AG09319 (cell line): ENCODE data around the gene RHBDD1.

ENCODE experiments used
- DNase-seq: peaks from one replicate; pipeline ENCODE4 v3.0.0-alpha.2; 2010; ENCODE audit warnings: low read depth; ENCODE audit errors: extremely low read depth
- CTCF ChIP-seq: IDR thresholded peaks from 2 replicates; pipeline ENCODE4 v1.5.1; 2011; ENCODE audit warnings: low read depth, mild to moderate bottlenecking, inconsistent platforms, low read length, moderate library complexity

Gene RHBDD1

GRCh38 chr2:226973816-226974215, 138.0 kb downstream of the RHBDD1 start:
- no peak for TF ChIP-seq CTCF
- DNase-seq = no peak

GRCh38 chr2:226977775-226978190, 141.9 kb downstream of the RHBDD1 start:
- DNase-seq = no peak
- no peak for TF ChIP-seq CTCF

GRCh38 chr2:226978300-226978699, 142.4 kb downstream of the RHBDD1 start:
- TF ChIP-seq CTCF = no peak

GRCh38 chr2:226979004-226979403, 143.2 kb downstream of the RHBDD1 start:
- no peak for TF ChIP-seq CTCF
- DNase-seq = no peak

More at GRCh38 chr2:226978300-226978699, 142.4 kb downstream of the RHBDD1 start:
- no peak for DNase-seq

- no peak for DNase-seq
- no peak for TF ChIP-seq CTCF
These were observed 146.0 kb downstream of the RHBDD1 start for GRCh38 chr2:226981791-226982326.

GRCh38 chr2:226983895-226984749, 148.3 kb downstream of the RHBDD1 start:
- TF ChIP-seq CTCF = no peak
- no peak for DNase-seq

GRCh38 chr2:226984750-226985582, 149.1 kb downstream of the RHBDD1 start:
- DNase-seq = peak; percentile 73
- peak; percentile 61 for TF ChIP-seq CTCF
